ENCODE data around the gene TEX19.

Gene TEX19

DNA sequence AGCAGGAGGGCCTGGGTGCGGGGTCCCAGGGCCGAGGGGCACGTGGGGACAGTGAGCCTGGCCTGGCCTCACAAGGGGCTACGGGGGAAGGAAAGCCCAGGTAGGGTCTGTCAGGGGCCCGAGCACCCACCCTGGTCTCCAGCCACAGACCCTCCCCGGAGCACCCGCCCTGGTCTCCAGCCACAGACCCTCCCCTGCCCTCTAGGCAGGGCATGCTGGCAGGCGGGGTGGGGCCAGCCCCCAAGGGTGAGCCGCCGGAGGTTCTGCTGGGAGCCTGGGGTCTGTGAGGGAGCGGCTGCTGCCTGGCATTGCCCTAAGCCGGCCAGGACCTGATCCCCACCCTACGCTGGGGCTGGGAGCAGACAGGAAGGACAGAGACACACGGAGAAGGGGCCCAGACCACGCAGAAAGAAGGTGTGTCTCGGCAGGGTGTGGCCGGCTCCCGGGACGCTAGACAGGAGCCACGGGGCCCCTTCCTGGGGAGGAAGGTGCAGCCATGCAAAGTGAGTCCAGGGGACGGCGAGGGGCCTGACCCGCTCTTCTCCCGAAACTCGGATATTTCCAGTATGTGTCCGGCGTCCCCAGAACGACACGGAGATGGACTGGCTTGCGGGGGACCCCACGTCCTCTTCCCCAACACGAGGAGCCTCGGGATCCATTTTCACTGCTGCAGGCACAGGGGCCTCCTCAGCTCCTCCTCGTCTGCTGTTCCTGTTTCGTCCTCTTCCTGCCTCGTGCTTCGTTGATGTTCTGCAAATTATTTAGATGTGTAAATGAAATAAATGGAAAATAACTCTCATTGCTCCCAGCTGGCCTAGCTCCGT is 28.0 kb downstream of the TEX19 start:
- DNase-seq (ENCODE audit: extremely low read depth, low read depth): no peak
- TF ChIP-seq, protein P1, sequence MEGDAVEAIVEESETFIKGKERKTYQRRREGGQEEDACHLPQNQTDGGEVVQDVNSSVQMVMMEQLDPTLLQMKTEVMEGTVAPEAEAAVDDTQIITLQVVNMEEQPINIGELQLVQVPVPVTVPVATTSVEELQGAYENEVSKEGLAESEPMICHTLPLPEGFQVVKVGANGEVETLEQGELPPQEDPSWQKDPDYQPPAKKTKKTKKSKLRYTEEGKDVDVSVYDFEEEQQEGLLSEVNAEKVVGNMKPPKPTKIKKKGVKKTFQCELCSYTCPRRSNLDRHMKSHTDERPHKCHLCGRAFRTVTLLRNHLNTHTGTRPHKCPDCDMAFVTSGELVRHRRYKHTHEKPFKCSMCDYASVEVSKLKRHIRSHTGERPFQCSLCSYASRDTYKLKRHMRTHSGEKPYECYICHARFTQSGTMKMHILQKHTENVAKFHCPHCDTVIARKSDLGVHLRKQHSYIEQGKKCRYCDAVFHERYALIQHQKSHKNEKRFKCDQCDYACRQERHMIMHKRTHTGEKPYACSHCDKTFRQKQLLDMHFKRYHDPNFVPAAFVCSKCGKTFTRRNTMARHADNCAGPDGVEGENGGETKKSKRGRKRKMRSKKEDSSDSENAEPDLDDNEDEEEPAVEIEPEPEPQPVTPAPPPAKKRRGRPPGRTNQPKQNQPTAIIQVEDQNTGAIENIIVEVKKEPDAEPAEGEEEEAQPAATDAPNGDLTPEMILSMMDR (IDR thresholded peaks at IDR 0.05; ENCODE audit: low read depth, low read length): no peak

DNA sequence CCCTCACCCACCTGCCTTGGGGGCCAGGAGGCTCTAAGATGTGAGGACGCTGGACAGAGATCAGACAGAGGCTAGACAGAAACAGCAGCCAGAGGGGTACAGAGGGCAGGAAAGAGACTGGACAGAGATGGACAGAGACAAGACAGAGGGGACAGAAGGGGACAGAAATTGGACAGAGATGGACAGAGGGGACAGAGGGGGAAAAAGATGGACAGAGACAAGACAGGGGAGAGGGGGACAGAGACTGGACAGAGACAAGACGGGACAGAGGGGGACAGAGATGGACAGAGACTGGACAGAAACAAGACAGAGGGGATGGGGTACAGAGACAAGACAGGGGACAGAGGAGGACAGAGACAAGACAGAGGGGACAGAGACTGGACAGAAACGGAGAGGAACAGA is 28.7 kb downstream of the TEX19 start:
- TF ChIP-seq, protein P1 (IDR thresholded peaks at IDR 0.05; ENCODE audit: low read depth, low read length): no peak

DNA sequence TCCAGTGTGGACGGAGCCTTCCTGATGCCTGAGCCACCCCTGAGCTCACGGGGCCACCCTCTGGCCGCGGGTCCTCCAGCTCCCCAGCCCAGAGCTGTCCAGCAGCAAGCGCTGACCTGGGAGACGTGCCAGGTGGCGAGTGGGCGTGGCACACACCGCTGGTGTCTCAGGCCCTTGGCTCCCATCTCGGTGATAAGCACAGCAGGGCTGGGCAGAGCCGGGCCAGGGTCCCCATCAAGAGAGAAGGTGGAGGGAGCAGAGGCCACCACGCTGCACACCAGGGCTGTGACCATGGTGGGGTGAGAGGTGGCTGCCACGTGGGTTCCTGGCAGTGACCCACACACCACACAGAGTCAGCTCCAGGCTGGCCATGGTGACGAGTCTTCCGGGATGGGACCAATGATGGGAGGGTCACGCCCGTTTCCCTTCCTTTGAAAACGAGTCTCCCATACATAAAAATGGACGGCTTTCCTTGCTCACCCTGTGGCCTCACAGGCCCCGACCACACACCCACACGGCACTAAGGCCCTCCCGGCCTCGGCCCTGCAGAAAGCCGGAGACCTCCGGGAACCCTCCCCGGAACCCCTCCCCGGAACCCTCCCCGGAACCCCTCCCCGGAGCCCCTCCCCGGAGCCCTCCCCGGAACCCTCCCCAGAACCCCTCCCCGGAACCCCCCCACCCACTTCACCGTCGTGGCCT is 29.3 kb downstream of the TEX19 start:
- no peak for DNase-seq (ENCODE audit: extremely low read depth, low read depth)
- TF ChIP-seq, protein P1 (IDR thresholded peaks at IDR 0.05; ENCODE audit: low read depth, low read length): no peak

More for the DNA sequence above, 28.7 kb downstream of the TEX19 start:
- no peak for DNase-seq (ENCODE audit: extremely low read depth, low read depth)

DNA sequence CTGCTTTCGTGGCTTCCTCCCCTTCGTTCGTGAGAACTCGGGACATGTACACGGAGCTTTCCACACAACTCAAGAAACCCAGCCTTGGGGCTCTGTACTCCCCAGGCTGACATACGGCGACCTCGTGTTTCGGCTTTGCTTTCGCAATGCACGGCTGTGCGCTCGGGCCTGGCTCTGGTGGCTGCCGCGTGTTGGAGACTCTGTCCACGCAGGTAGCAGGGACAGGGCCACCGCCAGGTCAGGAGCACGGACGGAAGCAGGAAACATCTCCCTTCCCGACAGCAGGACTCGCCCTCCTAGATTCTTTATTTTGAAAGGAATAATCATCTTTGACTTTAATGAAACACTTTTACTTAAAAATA is 29.9 kb downstream of the TEX19 start:
- TF ChIP-seq, protein P1 (IDR thresholded peaks at IDR 0.05; ENCODE audit: low read depth, low read length): no peak
- no peak for DNase-seq (ENCODE audit: extremely low read depth, low read depth)

DNA sequence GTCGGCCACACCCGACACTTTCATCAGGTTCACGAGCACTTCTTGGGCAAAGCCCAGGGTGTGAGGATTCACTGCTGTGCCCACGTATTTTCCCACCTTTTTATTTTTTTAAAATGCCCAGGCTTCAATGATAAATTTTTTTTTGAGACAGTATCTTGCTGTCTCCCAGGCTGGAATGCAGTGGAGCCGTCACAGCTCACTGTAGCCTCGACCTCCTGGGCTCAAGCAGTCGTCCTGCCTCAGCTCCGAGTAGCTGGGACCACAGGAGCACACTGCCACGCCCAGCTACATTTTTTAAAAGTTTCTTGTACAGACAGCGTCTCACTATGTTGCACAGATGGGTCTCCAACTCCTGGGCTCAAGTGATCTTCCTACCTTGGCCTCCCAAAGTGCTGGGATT is 30.3 kb downstream of the TEX19 start:
- TF ChIP-seq, protein P1 (IDR thresholded peaks at IDR 0.05; ENCODE audit: low read depth, low read length): no peak
- no peak for DNase-seq (ENCODE audit: extremely low read depth, low read depth)

DNA sequence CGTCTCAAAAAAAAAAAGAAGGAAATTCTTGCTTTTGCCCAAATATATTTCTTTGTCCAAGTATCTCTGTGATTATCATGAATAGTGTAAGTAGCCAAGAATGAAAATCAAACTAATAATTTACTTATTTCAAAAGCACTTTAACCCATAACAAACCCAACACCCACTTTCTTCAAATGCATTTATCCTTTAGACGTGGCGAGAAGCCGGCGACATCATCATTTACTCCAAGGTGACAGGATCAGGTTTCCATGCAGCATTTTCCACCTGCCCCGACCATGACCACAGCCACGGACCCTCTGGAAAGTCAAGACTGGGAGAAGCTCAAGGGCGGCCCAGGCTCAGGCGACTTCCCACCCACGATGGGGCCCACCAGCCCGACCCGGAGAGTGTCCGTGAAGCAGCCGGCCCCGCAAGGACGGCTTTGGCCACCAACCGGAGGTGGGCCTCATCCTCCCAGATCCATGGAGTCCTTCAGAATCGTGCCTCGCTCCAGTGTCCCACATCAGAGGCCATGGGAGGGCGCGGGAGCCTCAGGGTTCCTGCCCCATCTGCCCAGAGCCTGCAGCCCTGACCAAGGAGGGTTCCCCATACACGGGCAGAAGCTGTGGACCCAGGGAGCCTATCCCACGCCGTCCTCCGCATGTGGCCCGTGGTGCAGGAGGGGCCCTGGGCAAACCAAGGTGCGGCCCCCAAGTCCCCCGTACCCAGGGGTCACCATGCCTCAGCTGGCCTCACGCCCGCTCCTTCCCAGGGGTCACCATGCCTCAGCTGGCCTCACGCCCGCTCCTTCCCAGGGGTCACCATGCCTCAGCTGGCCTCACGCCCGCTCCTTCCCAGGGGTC is 31.2 kb downstream of the TEX19 start:
- no peak for DNase-seq (ENCODE audit: extremely low read depth, low read depth)
- TF ChIP-seq, protein P1 (IDR thresholded peaks at IDR 0.05; ENCODE audit: low read depth, low read length): no peak

All from AG09319 (cell line).